GM18517 (cell line): ENCODE results near the gene TMEM185B.
"Not testable (repeated sequence)": the region's sequence is repeated elsewhere in the genome, so short reads cannot be mapped to it uniquely, and the experiment has no call there.

ENCODE experiments used
- ATAC-seq: cut with Tn5 transposase; IDR thresholded peaks from one replicate; pipeline ENCODE4 v1.9.1; 2021; ENCODE audit warnings: mild to moderate bottlenecking, moderate library complexity; ENCODE audit not compliant: unreplicated experiment

TMEM185B gene

DNA sequence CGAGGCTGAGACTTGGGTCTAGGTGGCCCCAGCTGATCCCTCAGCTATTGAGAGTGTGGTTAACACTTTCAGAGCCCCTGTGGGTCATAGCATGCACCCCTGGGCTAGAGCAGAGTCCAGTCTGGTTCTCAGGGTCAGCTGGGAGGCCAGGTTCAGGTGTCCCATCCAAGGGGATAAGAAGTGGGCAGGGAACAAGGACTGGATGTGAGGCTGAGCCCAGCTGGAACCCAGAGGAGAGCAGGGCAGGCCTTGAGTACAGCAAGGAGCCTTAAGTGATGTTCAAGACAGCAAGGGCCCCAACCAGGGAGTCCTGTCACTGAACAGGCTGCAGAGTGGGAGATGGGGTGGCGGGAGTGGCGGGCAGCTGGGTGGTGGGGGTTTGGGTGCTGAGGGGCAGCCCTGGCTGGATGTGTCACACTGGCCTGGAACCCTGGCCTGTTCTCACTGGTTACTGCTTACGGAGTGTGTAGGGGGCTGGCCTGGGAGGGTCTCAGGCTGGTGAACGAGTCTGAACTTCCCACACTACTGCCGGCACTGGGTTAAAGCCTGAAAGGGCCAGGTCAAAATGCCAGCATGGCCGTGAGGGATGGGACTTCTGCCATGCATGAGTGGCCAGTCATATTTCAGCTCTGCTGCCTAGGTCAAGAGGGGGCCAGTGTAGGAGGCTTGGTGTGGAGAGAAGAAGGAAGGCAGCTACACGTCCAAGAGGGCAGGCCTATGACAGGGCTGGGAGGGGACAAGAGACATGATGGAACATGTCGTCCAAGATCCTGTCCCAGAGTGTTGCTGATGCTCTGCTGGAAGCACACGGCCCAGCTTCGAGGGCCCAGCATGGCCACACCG lies 13.6 kb downstream of the TMEM185B start:
- no peak for ATAC-seq

DNA sequence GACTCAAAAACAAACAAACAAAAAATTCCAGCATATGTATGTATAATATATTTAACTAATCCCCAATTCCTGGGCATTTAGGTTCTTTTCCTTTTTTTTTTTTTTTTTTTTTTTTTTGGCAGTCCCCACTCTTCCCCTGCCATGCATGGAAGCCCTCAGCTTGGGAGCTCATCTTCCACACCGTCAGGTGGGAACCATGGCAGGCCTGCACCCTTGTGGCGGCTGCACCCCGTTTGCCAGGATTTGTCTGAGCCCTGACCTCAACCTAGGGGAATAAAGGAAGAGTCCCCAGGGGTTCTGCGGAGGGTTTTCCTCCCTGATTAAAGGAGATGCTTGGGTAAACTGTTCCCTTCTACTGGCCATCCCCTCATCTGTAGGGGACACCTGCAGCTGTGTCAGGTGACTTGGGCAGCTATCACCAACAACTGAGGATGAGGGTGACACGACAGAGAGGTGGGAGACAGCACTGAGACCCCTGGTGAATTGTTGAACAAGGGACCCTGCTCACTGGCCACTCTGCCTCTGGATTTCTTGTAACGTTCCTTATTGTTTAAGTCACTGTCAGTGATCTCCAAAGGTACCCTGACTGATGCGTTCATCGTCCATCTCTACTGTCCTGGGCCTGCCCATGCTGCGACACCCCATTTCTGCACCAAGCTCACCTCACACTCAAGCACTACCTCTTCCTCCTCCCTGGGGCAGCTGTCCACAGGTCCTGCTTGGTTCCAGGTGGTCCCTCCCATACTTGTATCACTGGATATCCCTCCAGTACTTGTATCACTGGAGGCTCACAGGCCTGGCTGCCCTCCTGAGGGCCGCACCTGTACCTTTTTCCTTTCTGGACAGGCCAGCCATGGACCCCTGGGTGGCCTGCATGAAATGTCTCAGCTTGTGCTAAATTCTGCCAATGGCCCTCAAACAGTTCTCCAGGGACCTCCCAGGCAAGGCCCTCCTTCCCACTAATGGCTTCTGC lies 14.5 kb downstream of the TMEM185B start:
- ATAC-seq = no peak

- no peak for ATAC-seq
Observed at GRCh38 chr2:120206022-120206581, 17.1 kb downstream of the TMEM185B start.

DNA sequence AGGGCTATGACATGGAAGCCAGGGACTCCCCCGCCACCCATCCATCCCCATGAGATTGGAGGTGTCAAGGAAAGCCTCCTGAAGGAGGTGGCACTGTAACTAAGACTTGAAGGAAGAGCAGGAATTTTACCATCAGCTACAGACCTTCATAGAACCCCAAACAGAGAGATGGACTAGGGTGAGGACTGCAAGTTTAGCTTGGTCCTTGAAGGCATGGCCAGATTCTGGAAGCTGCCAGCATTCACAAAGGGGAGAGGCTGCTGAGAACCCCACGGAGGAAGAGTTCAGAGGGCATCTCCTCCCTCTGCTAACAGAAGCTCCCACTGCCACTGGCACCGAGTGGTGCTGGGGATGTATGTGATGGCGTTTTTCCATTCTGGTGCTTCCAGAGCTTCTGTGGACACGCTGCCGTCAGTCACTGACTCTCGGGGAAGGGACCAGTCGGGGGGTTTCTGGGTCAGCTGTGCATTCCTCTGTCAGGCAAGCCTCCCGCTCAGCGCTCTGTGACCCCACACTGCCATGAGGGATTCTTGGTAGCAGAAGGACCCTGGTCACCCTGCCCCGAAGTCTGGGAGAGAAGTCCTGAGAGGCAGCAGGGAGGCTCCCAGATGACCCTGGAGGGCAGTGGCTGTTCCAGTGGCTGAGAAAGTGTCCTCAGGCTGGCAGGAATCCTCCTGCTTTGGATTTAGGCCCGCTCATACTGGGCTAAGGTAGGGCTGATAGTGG lies 18.1 kb downstream of the TMEM185B start:
- no peak for ATAC-seq

DNA sequence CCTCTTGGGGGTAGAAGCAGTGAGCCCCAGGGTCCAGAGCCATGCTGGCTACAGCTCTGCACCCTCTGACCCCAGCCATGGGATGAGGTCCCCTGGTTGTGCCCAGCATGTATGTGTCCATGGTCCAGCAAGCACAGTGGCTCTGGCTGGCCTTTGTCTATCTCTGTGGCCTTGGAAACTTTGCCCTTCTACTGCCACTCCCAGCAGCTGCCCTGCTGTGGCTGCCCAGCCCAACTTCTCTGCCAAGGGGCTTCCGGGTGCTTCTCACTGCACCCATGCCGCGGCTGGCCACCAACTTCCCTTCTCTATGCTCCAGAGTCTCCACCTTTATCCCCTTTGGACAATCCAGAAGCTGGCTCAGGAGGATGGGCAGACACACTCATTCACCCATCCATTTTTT lies 18.8 kb downstream of the TMEM185B start:
- no peak for ATAC-seq

DNA sequence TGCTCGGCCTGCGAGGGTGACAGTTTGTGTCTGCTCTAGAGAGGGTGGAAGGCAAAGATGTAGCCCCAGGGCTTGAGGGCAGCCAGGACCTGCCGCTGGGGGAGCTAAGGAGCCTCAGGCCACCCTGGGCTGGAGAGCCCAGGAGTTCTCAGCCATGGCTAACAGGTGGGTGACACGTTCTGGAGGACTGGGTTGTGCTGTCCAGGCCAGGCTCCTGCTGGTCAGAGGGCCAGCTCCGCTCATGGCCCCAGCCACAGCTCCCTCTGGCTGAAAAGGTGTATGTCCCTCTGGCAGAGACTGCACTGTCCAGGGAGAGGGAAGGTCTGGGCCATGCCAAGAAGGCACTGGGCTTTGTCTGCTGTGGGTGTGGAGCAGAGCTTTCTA lies 19.2 kb downstream of the TMEM185B start:
- ATAC-seq = no peak

DNA sequence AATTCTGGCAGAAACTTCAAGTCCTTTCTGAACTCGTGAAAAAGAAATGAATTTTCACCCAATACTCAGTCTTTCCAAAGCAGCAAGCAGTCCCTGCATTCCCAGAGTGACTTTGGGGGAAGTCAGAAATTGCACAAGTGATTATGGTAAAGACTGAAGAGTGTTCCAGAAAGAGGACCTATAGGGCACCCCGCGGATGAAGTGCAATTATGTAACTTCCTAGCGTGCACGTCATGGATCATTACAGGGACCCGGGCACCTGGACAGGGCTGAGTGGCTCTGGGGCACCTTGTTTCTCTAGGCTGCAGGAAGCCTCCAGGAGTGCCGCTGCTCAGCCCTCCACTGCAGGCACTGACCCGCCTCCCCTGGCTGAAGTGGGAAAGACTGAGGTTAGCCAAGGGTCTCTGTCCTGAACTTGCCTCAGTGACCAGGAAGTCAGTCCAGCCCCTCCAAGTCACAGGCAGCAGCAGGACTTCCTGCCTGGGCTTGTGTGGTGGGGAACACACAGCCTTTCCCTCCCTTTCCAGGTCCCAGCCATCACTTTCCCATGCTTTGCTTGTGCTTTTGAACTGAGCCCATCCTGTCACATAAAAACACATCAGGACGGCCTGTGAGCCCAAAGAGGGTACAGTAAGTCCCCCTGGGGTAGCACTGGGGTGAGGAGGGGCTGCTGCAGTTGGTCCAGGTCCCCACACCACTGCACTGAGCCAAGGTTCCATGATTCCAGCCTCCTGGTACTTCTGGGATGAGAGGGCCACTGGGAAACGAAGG lies 19.8 kb downstream of the TMEM185B start:
- ATAC-seq = no peak

DNA sequence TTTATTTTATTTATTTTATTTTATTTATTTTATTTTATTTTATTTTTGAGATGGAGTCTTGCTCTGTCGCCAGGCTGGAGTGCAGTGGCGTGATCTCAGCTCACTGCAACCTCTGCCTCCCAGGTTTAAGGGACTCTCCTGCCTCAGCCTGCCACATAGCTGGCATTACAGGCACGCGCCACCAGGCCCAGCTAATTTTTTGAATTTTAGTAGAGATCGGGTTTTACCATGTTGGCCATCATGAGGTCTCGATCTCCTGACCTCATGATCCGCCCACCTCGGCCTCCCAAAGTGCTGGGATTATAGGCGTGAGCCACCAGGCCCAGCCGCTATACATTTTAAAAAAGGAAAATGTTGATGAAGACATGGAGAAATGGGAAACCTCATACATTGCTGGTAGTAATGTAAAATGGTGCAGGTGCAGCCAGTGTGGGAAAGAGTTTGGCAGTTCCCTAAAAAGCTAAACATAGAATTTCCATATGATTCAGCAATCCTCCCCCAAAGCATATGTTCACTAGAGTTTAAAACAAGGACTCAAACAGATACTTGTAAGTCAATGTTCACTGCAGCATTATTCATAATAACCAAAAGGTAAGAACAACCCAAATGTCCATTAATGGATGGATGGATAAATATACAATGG lies 23.3 kb downstream of the TMEM185B start:
- not testable (repeated sequence) for ATAC-seq

DNA sequence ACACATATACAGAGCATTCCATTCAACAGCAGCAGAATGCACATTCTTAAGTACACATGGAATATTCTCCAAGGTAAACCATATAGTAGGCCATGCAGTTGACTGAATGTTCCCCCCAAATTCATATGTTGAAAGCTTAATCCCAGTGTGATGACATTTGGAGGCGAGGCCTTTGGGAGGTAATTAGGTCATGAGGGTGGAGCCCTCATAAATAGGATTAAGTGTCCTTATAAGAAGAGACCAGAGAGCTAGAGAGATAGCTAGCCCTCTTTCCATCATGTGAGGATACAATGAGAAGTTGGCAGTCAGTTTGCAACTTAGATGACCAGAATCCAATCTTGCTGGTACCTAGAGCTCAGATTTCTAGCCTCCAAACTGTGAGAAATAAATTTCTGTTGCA lies 27.6 kb downstream of the TMEM185B start:
- no peak for ATAC-seq

GRCh38 chr2:120192280-120192679 lies 30.9 kb downstream of the TMEM185B start:
- no peak for ATAC-seq

DNA sequence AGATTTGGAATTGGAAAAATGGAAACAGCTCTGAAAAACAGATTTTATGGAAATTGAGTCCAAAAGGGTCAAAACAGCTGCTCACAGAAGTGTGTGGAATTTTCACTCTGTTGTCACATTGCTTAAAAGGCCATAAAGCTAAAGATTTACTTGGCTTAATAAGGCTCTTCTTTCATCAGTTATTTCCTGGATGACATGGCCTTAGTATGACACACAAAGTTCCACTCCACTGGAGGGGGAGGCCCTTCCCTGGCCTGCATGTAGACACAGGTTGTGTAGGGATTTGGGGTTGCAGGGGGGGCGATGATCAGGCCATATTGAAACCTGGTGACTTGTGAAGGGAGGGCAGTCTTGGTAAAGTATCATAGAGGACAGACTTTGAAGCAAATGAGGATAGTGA lies 34.0 kb downstream of the TMEM185B start:
- ATAC-seq = no peak

DNA sequence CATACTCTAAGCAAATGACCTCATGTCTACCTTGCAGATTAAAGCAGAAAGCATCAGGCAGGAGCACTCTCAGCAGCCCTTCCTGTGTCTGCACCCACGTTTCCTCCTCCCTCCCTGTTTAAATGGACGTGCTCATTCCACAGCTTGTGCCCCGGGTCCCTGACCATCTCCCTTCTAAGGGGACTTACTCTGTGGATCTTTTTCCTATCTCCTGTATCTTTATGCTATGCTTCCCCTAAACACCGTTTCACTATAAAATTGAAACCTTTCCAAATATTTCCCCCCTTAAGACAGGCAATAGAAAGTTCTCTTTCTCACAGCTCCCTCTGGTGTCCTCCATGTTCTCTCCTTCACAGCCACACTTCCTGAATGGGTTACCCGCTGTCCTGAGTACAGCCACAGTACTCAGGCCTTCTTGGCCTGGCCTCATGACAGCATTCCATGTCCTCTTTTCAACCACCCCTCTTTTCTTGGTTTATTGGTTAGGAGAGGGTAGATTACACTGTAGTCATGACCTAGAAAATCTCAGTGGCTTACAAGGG lies 41.1 kb downstream of the TMEM185B start:
- ATAC-seq = no peak

GRCh38 chr2:120180066-120180465 lies 43.1 kb downstream of the TMEM185B start:
- ATAC-seq = no peak

GRCh38 chr2:120179396-120179795 lies 43.8 kb downstream of the TMEM185B start:
- ATAC-seq = no peak

- no peak for ATAC-seq
Observed at GRCh38 chr2:120177973-120178372, 45.2 kb downstream of the TMEM185B start.

GRCh38 chr2:120177001-120177621 lies 46.1 kb downstream of the TMEM185B start:
- ATAC-seq = peak; percentile 96

GRCh38 chr2:120176526-120176925 lies 46.7 kb downstream of the TMEM185B start:
- ATAC-seq = peak; percentile 0

GRCh38 chr2:120174963-120175581 lies 48.1 kb downstream of the TMEM185B start:
- no peak for ATAC-seq
